ENCODE measurements around the gene TIGD7. TPM values are rescaled to one million over a fixed set of nuclear protein-coding genes. Genes with fewer than 3 reads are reported as not detected.

TIGD7 gene
- polyA plus RNA-seq, 3 donors, result 0.32 to 1.4 (median 0.64) TPM

DNA sequence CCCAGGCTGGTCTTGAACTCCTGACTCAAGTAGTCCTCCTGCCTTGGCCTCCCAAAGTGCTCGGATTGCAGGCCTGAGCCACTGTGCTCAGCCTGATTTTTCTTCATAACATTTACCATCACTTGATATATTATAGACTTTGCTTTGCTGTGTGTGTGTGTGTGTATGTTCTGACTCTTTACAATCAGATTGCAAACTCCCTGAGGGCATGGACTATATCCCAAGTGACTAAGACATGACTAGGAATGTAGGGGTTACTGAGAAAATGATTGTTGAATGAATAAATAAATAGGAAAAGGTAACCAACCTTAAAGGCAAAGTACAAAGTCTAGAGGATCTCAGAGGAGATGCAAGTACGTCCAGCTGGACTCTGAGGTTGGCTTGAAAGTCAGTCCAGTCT lies 40.8 kb upstream of the TIGD7 start:
- H3K4me3 Mint-ChIP-seq, result no peak overlapping the region
- 100% methylated on average over 1 of the region's 2 CpGs for WGBS (ENCODE audit: insufficient coverage)
- H3K4me1 Mint-ChIP-seq, result no peaks in the 10 kb centered on the region
- H3K4me3 ChIP-seq (replicated peaks in 1 of 3; ENCODE audit: low read depth in 2 of 3, low read length in 3 of 3), result no peak overlapping the region
- H3K4me1 ChIP-seq (ENCODE audit: control insufficient read depth in 1 of 2, insufficient read depth in 2 of 2, low read length in 2 of 2), result no peaks in the 10 kb centered on the region
- H3K36me3 ChIP-seq (replicated peaks in 1 of 2; ENCODE audit: control insufficient read depth in 1 of 2, insufficient read depth in 2 of 2, low read length in 2 of 2), result no peaks in the 10 kb centered on the region
- H3K27ac ChIP-seq (ENCODE audit: low read depth in 1 of 2, low read length in 2 of 2), result no peak overlapping the region
- H4K20me1 ChIP-seq (ENCODE audit: insufficient read depth, low read length), result no peaks in the 10 kb centered on the region
- peaks cover 23% of the 10 kb centered on the region in 2 donors for H3K9me3 ChIP-seq (replicated peaks in 1 of 2; ENCODE audit: control insufficient read depth in 1 of 2, insufficient read depth in 1 of 2, low read length in 2 of 2)
- peaks cover 2 to 10% (median 5%) of the 10 kb centered on the region in 3 donors for H3K27me3 Mint-ChIP-seq (ENCODE audit: low read depth in 3 of 3)
- no peaks in the 10 kb centered on the region for H3K79me2 ChIP-seq (ENCODE audit: insufficient read depth, low read length)
- H3K9me3 Mint-ChIP-seq, result peaks cover 14 to 53% (median 39%) of the 10 kb centered on the region in 7 donors
- no peak for DNase-seq
- TF ChIP-seq, protein P1, sequence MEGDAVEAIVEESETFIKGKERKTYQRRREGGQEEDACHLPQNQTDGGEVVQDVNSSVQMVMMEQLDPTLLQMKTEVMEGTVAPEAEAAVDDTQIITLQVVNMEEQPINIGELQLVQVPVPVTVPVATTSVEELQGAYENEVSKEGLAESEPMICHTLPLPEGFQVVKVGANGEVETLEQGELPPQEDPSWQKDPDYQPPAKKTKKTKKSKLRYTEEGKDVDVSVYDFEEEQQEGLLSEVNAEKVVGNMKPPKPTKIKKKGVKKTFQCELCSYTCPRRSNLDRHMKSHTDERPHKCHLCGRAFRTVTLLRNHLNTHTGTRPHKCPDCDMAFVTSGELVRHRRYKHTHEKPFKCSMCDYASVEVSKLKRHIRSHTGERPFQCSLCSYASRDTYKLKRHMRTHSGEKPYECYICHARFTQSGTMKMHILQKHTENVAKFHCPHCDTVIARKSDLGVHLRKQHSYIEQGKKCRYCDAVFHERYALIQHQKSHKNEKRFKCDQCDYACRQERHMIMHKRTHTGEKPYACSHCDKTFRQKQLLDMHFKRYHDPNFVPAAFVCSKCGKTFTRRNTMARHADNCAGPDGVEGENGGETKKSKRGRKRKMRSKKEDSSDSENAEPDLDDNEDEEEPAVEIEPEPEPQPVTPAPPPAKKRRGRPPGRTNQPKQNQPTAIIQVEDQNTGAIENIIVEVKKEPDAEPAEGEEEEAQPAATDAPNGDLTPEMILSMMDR (IDR thresholded peaks at IDR 0.05), result no peak
- no peak overlapping the region for H2AFZ ChIP-seq (ENCODE audit: insufficient read depth, low read depth, low read length, poor library complexity, severe bottlenecking)
- peaks cover 0 to 3% of the 10 kb centered on the region in 2 donors for H3K27me3 ChIP-seq (ENCODE audit: control insufficient read depth in 2 of 2, insufficient read depth in 2 of 2, low read length in 2 of 2)
- H3K4me2 ChIP-seq (replicated peaks; ENCODE audit: extremely low read depth, low read length, poor library complexity, severe bottlenecking), result no peak overlapping the region
- H3K36me3 Mint-ChIP-seq, result no peaks in the 10 kb centered on the region
- H3K9ac ChIP-seq (ENCODE audit: insufficient read depth, low read length, poor library complexity, severe bottlenecking), result no peak overlapping the region
- H3K27ac Mint-ChIP-seq, result no peak overlapping the region
- intact Hi-C loops (cut with micrococcal nuclease), result no loop called here

DNA sequence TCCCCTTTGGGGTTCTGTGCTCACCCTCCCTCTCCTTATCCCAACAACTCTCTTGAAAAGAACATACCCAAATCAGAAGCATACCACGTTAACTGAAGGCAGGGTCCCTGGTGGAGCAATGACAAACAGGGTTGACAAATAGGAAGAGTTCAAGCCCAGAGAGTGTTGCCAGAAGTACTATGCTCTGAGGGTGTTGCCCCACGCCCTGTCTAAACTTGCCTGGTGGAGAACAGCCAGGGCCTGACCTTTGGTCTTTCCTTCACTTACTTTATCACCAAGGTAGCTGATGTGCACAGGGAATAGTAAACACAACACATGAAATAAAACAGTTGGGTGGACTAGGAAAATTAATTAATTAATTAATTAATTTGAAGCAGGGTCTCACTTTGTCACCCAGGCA lies 23.4 kb upstream of the TIGD7 start:
- H3K27ac Mint-ChIP-seq, result no peak overlapping the region
- Histone ChIP-seq H3K36me3 (replicated peaks in 1 of 2; ENCODE audit: control insufficient read depth in 1 of 2, insufficient read depth in 2 of 2, low read length in 2 of 2) (no peaks in the 10 kb centered on the region), H3K27me3 (ENCODE audit: control insufficient read depth in 2 of 2, insufficient read depth in 2 of 2, low read length in 2 of 2) (no peaks in the 10 kb centered on the region), H3K9me3 (replicated peaks in 1 of 2; ENCODE audit: control insufficient read depth in 1 of 2, insufficient read depth in 1 of 2, low read length in 2 of 2) (peaks cover 18 to 30% of the 10 kb centered on the region in 2 donors), H3K27ac (ENCODE audit: low read depth in 1 of 2, low read length in 2 of 2) (no peak overlapping the region), H3K79me2 (ENCODE audit: insufficient read depth, low read length) (no peaks in the 10 kb centered on the region), H3K4me1 (ENCODE audit: control insufficient read depth in 1 of 2, insufficient read depth in 2 of 2, low read length in 2 of 2) (no peaks in the 10 kb centered on the region), H3K4me2 (replicated peaks; ENCODE audit: extremely low read depth, low read length, poor library complexity, severe bottlenecking) (no peak overlapping the region), H4K20me1 (ENCODE audit: insufficient read depth, low read length) (no peaks in the 10 kb centered on the region), H3K4me3 (replicated peaks in 1 of 3; ENCODE audit: low read depth in 2 of 3, low read length in 3 of 3) (no peak overlapping the region), H3K9ac (ENCODE audit: insufficient read depth, low read length, poor library complexity, severe bottlenecking) (no peak overlapping the region), H2AFZ (ENCODE audit: insufficient read depth, low read depth, low read length, poor library complexity, severe bottlenecking) (no peak overlapping the region)
- DNase-seq, result no peak
- H3K4me3 Mint-ChIP-seq, result no peak overlapping the region
- no peaks in the 10 kb centered on the region for H3K4me1 Mint-ChIP-seq
- TF ChIP-seq, protein P1 (IDR thresholded peaks at IDR 0.05), result no peak
- H3K27me3 Mint-ChIP-seq (ENCODE audit: low read depth in 3 of 3), result peaks cover 0 to 2% (median 2%) of the 10 kb centered on the region in 3 donors
- intact Hi-C loops (cut with micrococcal nuclease), result no loop called here
- H3K36me3 Mint-ChIP-seq, result no peaks in the 10 kb centered on the region
- peaks cover 13 to 61% (median 48%) of the 10 kb centered on the region in 7 donors for H3K9me3 Mint-ChIP-seq
- 100% methylated on average over 1 of the region's 2 CpGs for WGBS (ENCODE audit: insufficient coverage)
